ENCODE results near the gene CCT8. TPM values are rescaled to one million over a fixed set of nuclear protein-coding genes. Genes with fewer than 3 reads are reported as not detected.

The CCT8 gene
- total and polyA plus RNA-seq, 9 of the 15 experiments (the other 6 are each of a cell fraction or from before 2014, with no cell fraction given), result 451 to 1,153 (median 677) TPM

- H4K20me1 ChIP-seq (replicated peaks; ENCODE audit: control insufficient read depth, insufficient read depth, low read length), result no peaks in the 10 kb centered on the region
- intact Hi-C loops (cut with micrococcal nuclease), result no loop called here
- BruUV-seq (replicated peaks), result no TSS peak
- no peak overlapping the region for H3K4me2 ChIP-seq (ENCODE audit: insufficient read depth, low read length)
- H3K27ac ChIP-seq (ENCODE audit: extremely low read depth, low read depth, low read length), result no peak overlapping the region
- no peak overlapping the region for H2AFZ ChIP-seq (ENCODE audit: low read depth, low read length)
- ATAC-seq (no peak), DNase-seq (ENCODE audit: extremely low read depth in 1 of 4, low spot score in 3 of 4) (no peak), FAIRE-seq (no peak)
- peaks cover 11% of the 10 kb centered on the region; the same call in 1 of the 3 replicates for H3K36me3 ChIP-seq (ENCODE audit: control insufficient read depth, insufficient read depth, low read length)
- no peaks in the 10 kb centered on the region for H3K27me3 ChIP-seq (ENCODE audit: control insufficient read depth in 2 of 2, insufficient read depth in 2 of 2, low read length in 2 of 2)
- no peaks in the 10 kb centered on the region for H3K9me1 ChIP-seq (ENCODE audit: control insufficient read depth, insufficient read depth, low read length)
- POLR2A ChIA-PET, result interaction anchor here (1.5 to 2.8 kb wide), 3 partner anchors 11 to 17 kb away, joined by 4 to 19 read pairs (median 4); partner anchors contain the start of genes LTN1 and USP16
- no peaks in the 10 kb centered on the region for H3K9me3 ChIP-seq (replicated peaks; ENCODE audit: control insufficient read depth, insufficient read depth, low read depth, low read length)
- H3K9ac ChIP-seq (ENCODE audit: insufficient read depth in 1 of 2, low read depth in 2 of 2, low read length in 2 of 2), result no peak overlapping the region
- peaks cover 10% of the 10 kb centered on the region; the same call in 2 of the 3 replicates for H3K79me2 ChIP-seq (ENCODE audit: control insufficient read depth, insufficient read depth, low read length)
- H3K4me3 ChIP-seq, result no peak overlapping the region
- 61% methylated on average over 3 of the region's 3 CpGs for WGBS (ENCODE audit: insufficient coverage, low coverage, missing lambda C conversion rate)
- CTCF ChIA-PET (ENCODE audit: low intra/inter-chr PET ratio), result no interaction called here
- H3K4me1 ChIP-seq (replicated peaks in 1 of 2; ENCODE audit: control insufficient read depth in 2 of 2, insufficient read depth in 2 of 2, low read length in 2 of 2), result peaks cover 6 to 18% of the 10 kb centered on the region in 2 experiments; a peak in 3 of 5 replicates
- in situ Hi-C loops (cut with MboI), result no loop called here
- TF ChIP-seq MAFF (IDR thresholded peaks at IDR 0.05; ENCODE audit: low read length) (peak; percentile 45; the same call in 1 of the 2 replicates), ZNF717 (CRISPR knock-in tag; IDR thresholded peaks at IDR 0.05) (no peak), RCOR1 (IDR thresholded peaks at IDR 0.05; ENCODE audit: borderline replicate concordance in 1 of 2, low read depth in 2 of 2, low read length in 2 of 2) (no peak), HES1 (IDR thresholded peaks at IDR 0.05; ENCODE audit: low read depth) (no peak), ZNF644 (tag; IDR thresholded peaks at IDR 0.05; ENCODE audit: low read depth) (no peak), JUN (IDR thresholded peaks at IDR 0.05; ENCODE audit: borderline replicate concordance, low read depth, low read length) (no peak), JUN (CRISPR knock-in tag; IDR thresholded peaks at IDR 0.05; ENCODE audit: borderline replicate concordance) (no peak), ZNF253 (CRISPR knock-in tag; conservative IDR thresholded peaks at IDR 0.05) (no peak), ZNF436 (CRISPR knock-in tag; IDR thresholded peaks at IDR 0.05) (no peak), C11orf30 (IDR thresholded peaks at IDR 0.05; ENCODE audit: low read depth) (peak; percentile 66), NR0B1 (IDR thresholded peaks at IDR 0.05; ENCODE audit: partially characterized antibody) (no peak), MAFG (tag; conservative IDR thresholded peaks at IDR 0.05) (peak; percentile 55), ZNF174 (CRISPR knock-in tag; IDR thresholded peaks at IDR 0.05) (no peak), SFPQ (IDR thresholded peaks at IDR 0.05; ENCODE audit: low read depth, low read length) (no peak), ZNF316 (IDR thresholded peaks at IDR 0.05) (peak; percentile 82), ZNF280A (IDR thresholded peaks at IDR 0.05; ENCODE audit: low read depth, partially characterized antibody) (no peak)
Measured at GRCh38 chr21:29007135-29007534, 66.3 kb downstream of the CCT8 start.

Data from K562 (cell line).